K562 (cell line): ENCODE measurements around the gene KDM2A. TPM values are rescaled to one million over a fixed set of nuclear protein-coding genes. Genes with fewer than 3 reads are reported as not detected.

Experiments
- C11orf30 ChIP-seq: fragments of 450-650 bp; IDR thresholded peaks from 2 replicates; pipeline ENCODE4 v1.6.1; 2016; ENCODE audit warnings: low read depth, mild to moderate bottlenecking
- CBX2 ChIP-seq: fragments of 200-600 bp; sonication (generic); IDR thresholded peaks from one replicate; pipeline ENCODE4 v1.6.1; 2012; ENCODE audit warnings: mild to moderate bottlenecking, low read length, inconsistent platforms; ENCODE audit not compliant: insufficient read depth, poor library complexity, severe bottlenecking
- CC2D1A ChIP-seq: fragments of 450-650 bp; IDR thresholded peaks from 2 replicates; pipeline ENCODE4 v1.6.1; 2017; ENCODE audit warnings: mild to moderate bottlenecking
- FOXA3 ChIP-seq, 2 experiments: fragments of 450-650 bp in 1 of 2; sonication (generic) in 1 of 2; formaldehyde crosslinking; IDR thresholded peaks in 1 of 2; conservative IDR thresholded peaks in 1 of 2; 2 replicates each; pipeline versions ENCODE4 v1.4.0 to v1.8.0; 2020 to 2022; ENCODE audit warnings: mild to moderate bottlenecking in 2 of 2, missing genetic modification reagents in 1 of 2
- FOXJ3 ChIP-seq: sonication (generic); formaldehyde crosslinking; IDR thresholded peaks from 2 replicates; pipeline ENCODE4 v1.4.0; 2020; ENCODE audit warnings: mild to moderate bottlenecking, missing genetic modification reagents
- MAFF ChIP-seq: IDR thresholded peaks from 2 replicates; pipeline ENCODE4 v1.6.1; 2012; ENCODE audit warnings: low read length, improper control_type of control experiment
- NCOA4 ChIP-seq: fragments of 450-650 bp; IDR thresholded peaks from 2 replicates; pipeline ENCODE4 v1.6.1; 2018; ENCODE audit warnings: mild to moderate bottlenecking; ENCODE audit not compliant: partially characterized antibody
- RBM22 ChIP-seq: fragments of 200-400 bp; formaldehyde crosslinking; IDR thresholded peaks from 2 replicates; pipeline ENCODE4 v1.6.1; 2018; ENCODE audit warnings: low read length, low read depth; ENCODE audit not compliant: poor library complexity, severe bottlenecking
- SIN3A ChIP-seq, 2 experiments: fragments of 150-350 bp in 1 of 2; IDR thresholded peaks; 2 replicates each; pipeline ENCODE4 v1.6.1; 2011 to 2016; ENCODE audit warnings: borderline replicate concordance in 2 of 2, low read depth in 2 of 2, low read length in 2 of 2, mild to moderate bottlenecking in 2 of 2, moderate library complexity in 2 of 2; ENCODE audit not compliant: control insufficient read depth in 1 of 2
- SPI1 ChIP-seq: IDR thresholded peaks from 2 replicates; pipeline ENCODE4 v1.6.1; 2011; ENCODE audit warnings: low read depth, low read length, control low read depth, borderline replicate concordance
- USF2 ChIP-seq: sonication (generic); formaldehyde crosslinking; IDR thresholded peaks from 2 replicates; pipeline ENCODE4 v1.5.0; 2020; ENCODE audit warnings: missing genetic modification reagents
- ZBED1 ChIP-seq: IDR thresholded peaks from 2 replicates; pipeline ENCODE4 v1.6.1; 2014
- ZC3H4 ChIP-seq: sonication (generic); formaldehyde crosslinking; IDR thresholded peaks from 2 replicates; pipeline ENCODE4 v1.9.0; 2021; ENCODE audit warnings: missing genetic modification reagents, borderline replicate concordance
- ZFP36 ChIP-seq: fragments of 150-350 bp; IDR thresholded peaks from 2 replicates; pipeline ENCODE4 v1.6.1; 2018; ENCODE audit warnings: low read length, low read depth; ENCODE audit not compliant: partially characterized antibody
- ZKSCAN1 ChIP-seq: fragments of 150-350 bp; IDR thresholded peaks from 2 replicates; pipeline ENCODE4 v1.6.1; 2016; ENCODE audit warnings: low read depth, low read length
- ZNF586 ChIP-seq: fragments of 450-650 bp; formaldehyde crosslinking; conservative IDR thresholded peaks from 2 replicates; pipeline ENCODE4 v1.4.0; 2020; ENCODE audit warnings: mild to moderate bottlenecking, moderate library complexity
- ZNF766 ChIP-seq: fragments of 200-800 bp; sonication (Bioruptor generic); conservative IDR thresholded peaks from 2 replicates; pipeline ENCODE4 v1.6.1; 2016; ENCODE audit warnings: missing genetic modification characterization, missing compliant biosample characterization
- polyA plus RNA-seq, 8 experiments: library from polyadenylated mRNA; depleted of rRNA in 4 of 8; stranded (reverse) in 5 of 8; unstranded in 3 of 8; fragments of >200 nt; fragmentation: Nextera tagmentation in 2 of 8; fragmentation: Illumina TruSeq in 1 of 8; extraction: Ambion mirVana in 2 of 8; extraction: Trizol in 1 of 8; gene quantifications; 2 replicates each; pipeline versions ENCODE4 v1.2.1 to v1.2.3, GENCODE V29; 2011 to 2014; ENCODE audit warnings: inconsistent platforms in 1 of 8, missing spikeins in 1 of 8
- total RNA-seq, 7 experiments: library from RNA; depleted of rRNA in 6 of 7; stranded (reverse); fragments of >200 nt in 6 of 7; fragmentation: Illumina TruSeq in 2 of 7; extraction: Trizol in 2 of 7; gene quantifications; 2 replicates each; pipeline versions ENCODE4 v1.2.1 to v1.2.3, GENCODE V29; 2011 to 2021; ENCODE audit warnings: low replicate concordance in 1 of 7
- TF ChIP-seq, protein P1 (sequence below): fragments of 450-650 bp; IDR thresholded peaks from 2 replicates; pipeline ENCODE4 v1.6.1; 2016; ENCODE audit warnings: antibody characterized with exemption
- TF ChIP-seq, protein P2 (sequence below), 2 experiments: fragments of 150-350 bp in 1 of 2; IDR thresholded peaks; 2 replicates each; pipeline ENCODE4 v1.6.1; 2012 to 2016; ENCODE audit warnings: low read depth in 2 of 2, low read length in 2 of 2, mild to moderate bottlenecking in 1 of 2, moderate library complexity in 1 of 2
- TF ChIP-seq, protein P3 (sequence below), 3 experiments: fragments of 200-800 bp in 1 of 3; sonication (Bioruptor generic) in 1 of 3; sonication (generic) in 1 of 3; formaldehyde crosslinking in 1 of 3; IDR thresholded peaks; 2 replicates each; pipeline versions ENCODE4 v1.6.1 to v1.8.0; 2016 to 2022; ENCODE audit warnings: mild to moderate bottlenecking in 2 of 3, missing compliant biosample characterization in 2 of 3, missing genetic modification characterization in 2 of 3, missing genetic modification reagents in 1 of 3

KDM2A gene
- total and polyA plus RNA-seq, 9 of the 15 experiments (the other 6 are each of a cell fraction or from before 2014, with no cell fraction given): 5.0 to 39.3 (median 21.3) TPM

DNA sequence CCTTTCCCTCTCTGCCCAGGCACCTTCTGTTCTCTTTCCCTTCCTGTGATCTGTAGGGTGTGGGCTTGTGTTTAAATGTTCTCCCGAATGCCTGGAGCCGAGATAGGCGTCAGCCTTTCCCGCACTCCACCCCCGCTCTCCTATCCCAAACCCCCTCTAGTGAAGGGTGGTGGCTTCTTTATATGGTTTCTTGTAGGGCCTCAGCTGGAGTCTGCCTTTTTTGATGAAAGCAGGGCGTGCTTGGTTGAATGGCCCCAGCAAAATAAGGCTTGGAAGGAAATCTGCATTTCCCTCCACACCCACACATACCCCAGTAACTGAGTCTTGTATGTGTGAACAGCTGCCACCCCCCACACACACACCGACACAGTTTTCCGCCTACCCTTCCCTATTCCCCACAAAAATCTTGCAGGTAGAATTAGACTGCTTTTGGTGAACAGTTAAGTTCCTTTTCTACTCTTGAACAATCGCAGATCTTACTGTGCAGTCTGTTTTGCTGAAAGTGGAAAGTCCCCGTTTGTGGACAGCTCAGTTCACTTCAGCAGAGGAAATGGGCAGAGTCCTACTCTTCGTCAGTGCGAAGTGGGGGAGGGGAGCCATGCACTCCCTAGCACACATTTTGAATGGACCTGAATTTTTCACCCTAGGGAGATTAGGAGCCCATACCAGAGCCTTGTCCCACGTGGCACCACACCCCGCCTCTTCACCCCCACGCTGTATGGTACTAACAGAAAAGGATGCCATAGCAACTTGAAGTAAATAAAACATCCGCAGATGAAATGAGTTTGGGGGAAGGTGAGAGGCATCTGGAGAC lies 121.7 kb downstream of the KDM2A start (continued):
- TF ChIP-seq, protein P1, sequence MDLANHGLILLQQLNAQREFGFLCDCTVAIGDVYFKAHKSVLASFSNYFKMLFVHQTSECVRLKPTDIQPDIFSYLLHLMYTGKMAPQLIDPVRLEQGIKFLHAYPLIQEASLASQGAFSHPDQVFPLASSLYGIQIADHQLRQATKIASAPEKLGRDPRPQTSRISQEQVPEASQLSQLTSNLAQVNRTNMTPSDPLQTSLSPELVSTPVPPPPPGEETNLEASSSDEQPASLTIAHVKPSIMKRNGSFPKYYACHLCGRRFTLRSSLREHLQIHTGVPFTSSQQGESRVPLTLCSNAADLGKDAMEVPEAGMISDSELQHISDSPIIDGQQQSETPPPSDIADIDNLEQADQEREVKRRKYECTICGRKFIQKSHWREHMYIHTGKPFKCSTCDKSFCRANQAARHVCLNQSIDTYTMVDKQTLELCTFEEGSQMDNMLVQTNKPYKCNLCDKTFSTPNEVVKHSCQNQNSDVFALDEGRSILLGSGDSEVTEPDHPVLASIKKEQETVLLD: 0 out of 2 replicates have a peak, but pooled peaks have one; percentile 17
- peak; percentile 65; the same call in 1 of the 2 replicates for TF ChIP-seq FOXJ3 (CRISPR knock-in tag)
- TF ChIP-seq SIN3A (IDR thresholded peaks at IDR 0.05; ENCODE audit: borderline replicate concordance in 2 of 2, control insufficient read depth in 1 of 2, low read depth in 2 of 2, low read length in 2 of 2): peak in 1 of 2 experiments; percentile 82; a peak in 2 of 4 replicates
- TF ChIP-seq, protein P2, sequence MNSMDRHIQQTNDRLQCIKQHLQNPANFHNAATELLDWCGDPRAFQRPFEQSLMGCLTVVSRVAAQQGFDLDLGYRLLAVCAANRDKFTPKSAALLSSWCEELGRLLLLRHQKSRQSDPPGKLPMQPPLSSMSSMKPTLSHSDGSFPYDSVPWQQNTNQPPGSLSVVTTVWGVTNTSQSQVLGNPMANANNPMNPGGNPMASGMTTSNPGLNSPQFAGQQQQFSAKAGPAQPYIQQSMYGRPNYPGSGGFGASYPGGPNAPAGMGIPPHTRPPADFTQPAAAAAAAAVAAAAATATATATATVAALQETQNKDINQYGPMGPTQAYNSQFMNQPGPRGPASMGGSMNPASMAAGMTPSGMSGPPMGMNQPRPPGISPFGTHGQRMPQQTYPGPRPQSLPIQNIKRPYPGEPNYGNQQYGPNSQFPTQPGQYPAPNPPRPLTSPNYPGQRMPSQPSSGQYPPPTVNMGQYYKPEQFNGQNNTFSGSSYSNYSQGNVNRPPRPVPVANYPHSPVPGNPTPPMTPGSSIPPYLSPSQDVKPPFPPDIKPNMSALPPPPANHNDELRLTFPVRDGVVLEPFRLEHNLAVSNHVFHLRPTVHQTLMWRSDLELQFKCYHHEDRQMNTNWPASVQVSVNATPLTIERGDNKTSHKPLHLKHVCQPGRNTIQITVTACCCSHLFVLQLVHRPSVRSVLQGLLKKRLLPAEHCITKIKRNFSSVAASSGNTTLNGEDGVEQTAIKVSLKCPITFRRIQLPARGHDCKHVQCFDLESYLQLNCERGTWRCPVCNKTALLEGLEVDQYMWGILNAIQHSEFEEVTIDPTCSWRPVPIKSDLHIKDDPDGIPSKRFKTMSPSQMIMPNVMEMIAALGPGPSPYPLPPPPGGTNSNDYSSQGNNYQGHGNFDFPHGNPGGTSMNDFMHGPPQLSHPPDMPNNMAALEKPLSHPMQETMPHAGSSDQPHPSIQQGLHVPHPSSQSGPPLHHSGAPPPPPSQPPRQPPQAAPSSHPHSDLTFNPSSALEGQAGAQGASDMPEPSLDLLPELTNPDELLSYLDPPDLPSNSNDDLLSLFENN (IDR thresholded peaks at IDR 0.05; ENCODE audit: low read depth in 2 of 2, low read length in 2 of 2): no peak
- TF ChIP-seq, protein P3, sequence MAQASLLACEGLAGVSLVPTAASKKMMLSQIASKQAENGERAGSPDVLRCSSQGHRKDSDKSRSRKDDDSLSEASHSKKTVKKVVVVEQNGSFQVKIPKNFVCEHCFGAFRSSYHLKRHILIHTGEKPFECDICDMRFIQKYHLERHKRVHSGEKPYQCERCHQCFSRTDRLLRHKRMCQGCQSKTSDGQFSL (CRISPR knock-in tag; IDR thresholded peaks at IDR 0.05): 0 out of 2 replicates have a peak, but pooled peaks have one; percentile 16
- TF ChIP-seq, protein P3 (tag; IDR thresholded peaks at IDR 0.05): peak in 1 of 2 experiments; percentile 50; a peak in 1 of 4 replicates
- no peak for TF ChIP-seq USF2
- TF ChIP-seq ZC3H4: no peak
- no peak for TF ChIP-seq FOXA3 (CRISPR knock-in tag; conservative IDR thresholded peaks at IDR 0.05 in 1 of 2, IDR thresholded peaks at IDR 0.05 in 1 of 2)
- no peak for TF ChIP-seq ZNF586 (CRISPR knock-in tag)
- TF ChIP-seq RBM22: no peak
- no peak for TF ChIP-seq C11orf30
- no peak for TF ChIP-seq ZNF766 (CRISPR knock-in tag)
- no peak for TF ChIP-seq CC2D1A
- no peak for TF ChIP-seq ZBED1
- no peak for TF ChIP-seq NCOA4
- TF ChIP-seq CBX2: no peak
- no peak for TF ChIP-seq ZKSCAN1
- TF ChIP-seq ZFP36: no peak
- TF ChIP-seq SPI1: peak; percentile 36; the same call in 1 of the 2 replicates
- TF ChIP-seq MAFF: no peak
